ENCODE measurements around the gene MORC4. TPM values are rescaled to one million over a fixed set of nuclear protein-coding genes. Genes with fewer than 3 reads are reported as not detected.

Gene MORC4
- total RNA-seq, 3 donors from 2014 or later (not counting 1 experiment from before 2014, with no cell fraction given), result 2.5 to 3.6 (median 3.0) TPM

DNA sequence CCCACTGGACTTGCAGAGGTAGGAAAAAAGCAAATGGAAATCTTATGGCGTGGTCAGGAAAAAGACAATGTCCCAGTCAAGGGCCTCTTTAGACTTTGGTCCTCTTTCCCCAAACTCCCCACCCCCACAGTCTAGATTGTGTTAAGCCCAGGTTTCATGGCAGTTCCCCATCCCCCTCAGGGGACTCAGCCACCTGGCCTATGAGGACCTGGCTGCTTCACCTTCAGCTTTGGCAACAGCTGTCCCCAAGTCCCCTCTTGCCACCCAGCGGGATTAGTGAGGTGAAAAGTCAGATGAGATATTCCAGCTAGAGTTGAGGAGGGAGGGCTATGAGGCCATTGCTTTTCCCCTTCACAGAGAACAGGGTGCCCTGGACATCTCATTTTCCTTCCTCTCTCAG lies 97.3 kb downstream of the MORC4 start:
- Histone ChIP-seq H3K4me1 (ENCODE audit: control insufficient read depth, insufficient read depth, low read length) (no peaks in the 10 kb centered on the region), H3K36me3 (ENCODE audit: control insufficient read depth, insufficient read depth, low read length) (no peaks in the 10 kb centered on the region), H3K9me3 (ENCODE audit: control insufficient read depth, insufficient read depth, low read length) (no peaks in the 10 kb centered on the region), H3K27me3 (ENCODE audit: control insufficient read depth, insufficient read depth, low read length) (no peaks in the 10 kb centered on the region), H3K4me3 (ENCODE audit: low read length) (no peak overlapping the region), H3K27ac (ENCODE audit: low read length) (no peak overlapping the region)
- H3K4me3 Mint-ChIP-seq, result no peak overlapping the region
- 90% methylated on average over 1 of the region's 2 CpGs for WGBS (ENCODE audit: insufficient coverage)
- H3K4me1 Mint-ChIP-seq, result no peaks in the 10 kb centered on the region
- H3K27me3 Mint-ChIP-seq (ENCODE audit: low read depth in 2 of 2), result no peaks in the 10 kb centered on the region
- H3K9me3 Mint-ChIP-seq, result no peaks in the 10 kb centered on the region
- DNase-seq (no peak), ATAC-seq (no peak)
- intact Hi-C loops (cut with micrococcal nuclease), result no loop called here
- H3K36me3 Mint-ChIP-seq, result no peaks in the 10 kb centered on the region
- TF ChIP-seq CTCF (IDR thresholded peaks at IDR 0.05), result no peak
- H3K27ac Mint-ChIP-seq, result no peak overlapping the region

DNA sequence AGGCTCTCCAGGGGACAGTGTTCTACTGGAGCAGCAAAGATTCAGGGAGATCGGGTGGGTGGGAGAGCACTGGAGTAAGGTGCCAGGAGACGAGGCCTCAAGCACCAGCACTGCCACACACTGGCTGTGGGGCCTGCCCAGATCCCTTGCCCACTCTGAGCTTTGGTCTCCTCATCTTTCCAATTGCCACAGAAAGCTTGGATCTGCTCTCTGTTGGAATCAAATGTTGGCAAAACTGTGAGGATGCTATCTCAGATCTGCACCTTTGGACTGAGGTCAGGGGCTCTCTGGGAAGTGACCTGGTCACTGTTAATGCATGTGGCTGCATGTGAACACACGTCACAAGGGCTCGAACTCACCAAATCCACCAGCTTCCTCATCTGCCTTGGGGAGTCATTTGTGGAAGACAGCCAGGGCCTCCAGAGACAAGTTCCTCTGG lies 98.2 kb downstream of the MORC4 start:
- WGBS (ENCODE audit: insufficient coverage), result 83% methylated on average over 2 of the region's 4 CpGs
- no peak for TF ChIP-seq CTCF (IDR thresholded peaks at IDR 0.05)
- H3K27me3 Mint-ChIP-seq (ENCODE audit: low read depth in 2 of 2), result no peaks in the 10 kb centered on the region

DNA sequence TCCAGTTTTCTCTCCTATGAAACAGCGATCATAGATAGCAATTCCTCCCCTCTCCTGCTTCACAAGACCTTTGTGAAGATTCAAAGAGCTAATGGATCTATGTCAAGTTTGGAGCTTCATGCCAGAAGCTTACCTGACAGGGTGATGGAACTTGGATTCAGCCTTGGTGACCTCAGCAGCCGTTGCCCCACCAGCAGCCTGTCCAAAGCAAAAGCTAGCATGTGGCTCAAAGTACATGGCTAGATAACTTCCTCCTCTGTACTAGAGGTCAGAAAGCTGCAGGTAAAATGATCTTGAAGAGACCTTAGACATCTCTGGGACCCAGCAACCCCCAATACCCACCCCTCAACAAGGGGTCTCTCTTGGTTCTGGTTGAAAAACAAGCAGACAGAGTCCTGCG lies 98.7 kb downstream of the MORC4 start:
- Mint-ChIP-seq H3K4me3 (no peak overlapping the region), H3K27me3 (ENCODE audit: low read depth in 2 of 2) (no peaks in the 10 kb centered on the region), H3K27ac (no peak overlapping the region), H3K36me3 (no peaks in the 10 kb centered on the region), H3K4me1 (no peaks in the 10 kb centered on the region), H3K9me3 (no peaks in the 10 kb centered on the region)
- no peak for TF ChIP-seq CTCF (IDR thresholded peaks at IDR 0.05)
- Histone ChIP-seq H3K27me3 (ENCODE audit: control insufficient read depth, insufficient read depth, low read length) (no peaks in the 10 kb centered on the region), H3K4me1 (ENCODE audit: control insufficient read depth, insufficient read depth, low read length) (no peaks in the 10 kb centered on the region), H3K9me3 (ENCODE audit: control insufficient read depth, insufficient read depth, low read length) (no peaks in the 10 kb centered on the region), H3K4me3 (ENCODE audit: low read length) (no peak overlapping the region), H3K36me3 (ENCODE audit: control insufficient read depth, insufficient read depth, low read length) (no peaks in the 10 kb centered on the region), H3K27ac (ENCODE audit: low read length) (no peak overlapping the region)
- ATAC-seq, result no peak
- no peak for DNase-seq
- WGBS (ENCODE audit: insufficient coverage), result 91% methylated on average over 3 of the region's 3 CpGs
- intact Hi-C loops (cut with micrococcal nuclease), result no loop called here

More for the DNA sequence above, 98.2 kb downstream of the MORC4 start:
- no peak overlapping the region for H3K4me3 Mint-ChIP-seq
- H3K36me3 ChIP-seq (ENCODE audit: control insufficient read depth, insufficient read depth, low read length), result no peaks in the 10 kb centered on the region
- H3K9me3 ChIP-seq (ENCODE audit: control insufficient read depth, insufficient read depth, low read length), result no peaks in the 10 kb centered on the region
- H3K27ac Mint-ChIP-seq, result no peak overlapping the region
- H3K36me3 Mint-ChIP-seq, result no peaks in the 10 kb centered on the region
- H3K27ac ChIP-seq (ENCODE audit: low read length), result no peak overlapping the region
- no peaks in the 10 kb centered on the region for H3K4me1 Mint-ChIP-seq
- no peak for ATAC-seq
- no peak overlapping the region for H3K4me3 ChIP-seq (ENCODE audit: low read length)
- intact Hi-C loops (cut with micrococcal nuclease), result no loop called here
- H3K9me3 Mint-ChIP-seq, result no peaks in the 10 kb centered on the region
- no peaks in the 10 kb centered on the region for H3K27me3 ChIP-seq (ENCODE audit: control insufficient read depth, insufficient read depth, low read length)
- no peak for DNase-seq
- H3K4me1 ChIP-seq (ENCODE audit: control insufficient read depth, insufficient read depth, low read length), result no peaks in the 10 kb centered on the region

DNA sequence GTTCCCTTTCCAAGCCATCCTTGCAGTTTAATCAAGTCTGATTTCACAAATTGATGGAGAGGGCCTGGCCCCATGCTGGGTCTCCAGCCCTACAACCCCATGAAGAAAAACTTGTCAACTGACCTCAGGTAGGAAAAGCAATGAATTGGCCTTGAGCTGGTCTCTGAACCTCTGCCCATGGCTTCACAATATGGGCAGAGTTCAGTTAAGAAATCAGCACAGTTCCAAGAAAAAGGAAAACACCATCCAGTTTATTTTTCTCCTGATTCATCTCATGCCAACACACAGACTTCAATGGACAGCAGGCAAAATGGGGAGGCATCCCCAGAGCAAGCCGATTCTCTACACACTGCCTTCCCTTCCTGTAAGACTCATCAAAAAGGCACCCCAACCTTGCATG lies 100.2 kb downstream of the MORC4 start:
- no peaks in the 10 kb centered on the region for H3K4me1 ChIP-seq (ENCODE audit: control insufficient read depth, insufficient read depth, low read length)
- no peak for TF ChIP-seq CTCF (IDR thresholded peaks at IDR 0.05)
- H3K4me3 ChIP-seq (ENCODE audit: low read length), result no peak overlapping the region
- H3K27ac ChIP-seq (ENCODE audit: low read length), result no peak overlapping the region
- DNase-seq (no peak), ATAC-seq (no peak)
- no peaks in the 10 kb centered on the region for H3K36me3 ChIP-seq (ENCODE audit: control insufficient read depth, insufficient read depth, low read length)
- Mint-ChIP-seq H3K27ac (no peak overlapping the region), H3K9me3 (no peaks in the 10 kb centered on the region), H3K36me3 (no peaks in the 10 kb centered on the region), H3K27me3 (ENCODE audit: low read depth in 2 of 2) (peaks cover 0 to 7% of the 10 kb centered on the region in 2 donors), H3K4me1 (no peaks in the 10 kb centered on the region), H3K4me3 (no peak overlapping the region)
- intact Hi-C loops (cut with micrococcal nuclease), result loop anchor here (5.0 kb wide), 2 partner anchors 877 to 992 kb away; partner anchors contain the start of genes NCBP2L and TSC22D3
- no peaks in the 10 kb centered on the region for H3K27me3 ChIP-seq (ENCODE audit: control insufficient read depth, insufficient read depth, low read length)
- no peaks in the 10 kb centered on the region for H3K9me3 ChIP-seq (ENCODE audit: control insufficient read depth, insufficient read depth, low read length)
- 100% methylated on average over 1 of the region's 1 CpG for WGBS (ENCODE audit: insufficient coverage)

Measured in natural killer cell (primary cell).